C4-2B (cell line): ENCODE results near the gene RGS11.

ENCODE experiments used
- H3K27ac ChIP-seq: fragments of 450-650 bp; 2 replicates; pipeline ENCODE4 v1.5.1; 2017
- CTCF ChIP-seq: fragments of 450-650 bp; conservative IDR thresholded peaks from 2 replicates; pipeline ENCODE4 v1.5.1; 2017; ENCODE audit warnings: mild to moderate bottlenecking
- ZFX ChIP-seq: fragments of 450-650 bp; IDR thresholded peaks from 2 replicates; pipeline ENCODE4 v1.6.1; 2017

Gene RGS11

GRCh38 chr16:275786-276232, at the start of gene RGS11:
RGS11 (minus strand) TSS chr16:275944; CDS start chr16:275911, 33 bp downstream.
- no peak within 1 kb of the TSS for H3K27ac ChIP-seq
- TF ChIP-seq CTCF (no peak), ZFX (no peak)

- no peak overlapping the region for H3K27ac ChIP-seq
- TF ChIP-seq CTCF = no peak
- TF ChIP-seq ZFX = no peak
These were observed 48.9 kb upstream of the RGS11 start for GRCh38 chr16:324451-325334.

GRCh38 chr16:324201-324450, 48.4 kb upstream of the RGS11 start:
- no peak overlapping the region for H3K27ac ChIP-seq
- TF ChIP-seq CTCF (no peak), ZFX (no peak)

- no peak overlapping the region for H3K27ac ChIP-seq
- TF ChIP-seq CTCF (no peak), ZFX (no peak)
These were observed 46.9 kb upstream of the RGS11 start for GRCh38 chr16:322476-323143.

- no peak overlapping the region for H3K27ac ChIP-seq
- TF ChIP-seq CTCF = no peak
- no peak for TF ChIP-seq ZFX
These were observed 45.8 kb upstream of the RGS11 start for GRCh38 chr16:321532-321931.

GRCh38 chr16:320206-320605, 44.5 kb upstream of the RGS11 start:
- TF ChIP-seq CTCF = no peak
- TF ChIP-seq ZFX = no peak

GRCh38 chr16:318628-319027, 42.9 kb upstream of the RGS11 start:
- H3K27ac ChIP-seq = no peak overlapping the region

More at GRCh38 chr16:320206-320605, 44.5 kb upstream of the RGS11 start:
- H3K27ac ChIP-seq = no peak overlapping the region

More at GRCh38 chr16:318628-319027, 42.9 kb upstream of the RGS11 start:
- TF ChIP-seq ZFX (no peak), CTCF (no peak)
